Right lung (tissue), 5 donors: Measurements from ENCODE around the gene FOXJ2. TPM values are rescaled to one million over a fixed set of nuclear protein-coding genes. Genes with fewer than 3 reads are reported as not detected.

Experiments used
- polyA plus RNA-seq, 5 donors: library from polyadenylated mRNA; unstranded; fragments of 120-200 nt; gene quantifications; one replicate each; pipeline versions ENCODE4 v1.2.1 to v1.2.3, GENCODE V29; 2013; ENCODE audit warnings: inconsistent platforms in 1 of 5, low replicate concordance in 1 of 5; ENCODE audit not compliant: insufficient read length in 5 of 5, insufficient read depth in 1 of 5

Gene FOXJ2
- polyA plus RNA-seq, 5 donors: 21.8 to 26.8 (median 24.7) TPM

Other genes with a start within 250 kb of the FOXJ2 start
- under 1 TPM; 0.16 to 0.53 (median 0.18) TPM for gene NANOG, start 243.3 kb upstream of the FOXJ2 start, polyA plus RNA-seq
- under 1 TPM; 0.16 to 0.85 (median 0.60) TPM for gene SLC2A14, start 159.8 kb upstream of the FOXJ2 start, polyA plus RNA-seq
- gene SLC2A3, start 96.5 kb upstream of the FOXJ2 start, polyA plus RNA-seq: 10 to 100 TPM; 21.1 to 43.8 (median 37.1) TPM
- gene C3AR1, start 33.6 kb downstream of the FOXJ2 start, polyA plus RNA-seq: 1 to 10 TPM; 3.9 to 4.9 (median 4.4) TPM
- 10 to 100 TPM; 33.8 to 38.8 (median 37.8) TPM for gene NECAP1, start 49.6 kb downstream of the FOXJ2 start, polyA plus RNA-seq
- gene CLEC4A, start 90.9 kb downstream of the FOXJ2 start, polyA plus RNA-seq: 1 to 10 TPM; 2.5 to 4.3 (median 2.7) TPM
- under 1 TPM in 2 of 5 donors, not detected in 3; 0.09 to 0.55 TPM for gene ZNF705A, start 124.3 kb downstream of the FOXJ2 start, polyA plus RNA-seq
- gene FAM90A1, start 194.9 kb downstream of the FOXJ2 start, polyA plus RNA-seq: 1 to 10 TPM; 1.5 to 3.8 (median 2.4) TPM